HG02610 (cell line): Measurements from ENCODE around the gene BANP.
"Not testable (repeated sequence)": the region's sequence is repeated elsewhere in the genome, so short reads cannot be mapped to it uniquely, and the experiment has no call there.

Experiments
- ATAC-seq: cut with Tn5 transposase; IDR thresholded peaks from one replicate; pipeline ENCODE4 v1.9.1; 2021; ENCODE audit warnings: mild to moderate bottlenecking, moderate library complexity; ENCODE audit not compliant: unreplicated experiment

Gene BANP

GRCh38 chr16:88013766-88014251, 62.6 kb downstream of the BANP start:
- no peak for ATAC-seq

GRCh38 chr16:88014252-88014781, 63.1 kb downstream of the BANP start:
- no peak for ATAC-seq

- no peak for ATAC-seq
Measured at GRCh38 chr16:88014954-88015805, 63.9 kb downstream of the BANP start.

GRCh38 chr16:88015806-88016140, 64.5 kb downstream of the BANP start:
- no peak for ATAC-seq

- ATAC-seq, result not testable (repeated sequence)
Measured at GRCh38 chr16:88016386-88016785, 65.2 kb downstream of the BANP start.

GRCh38 chr16:88016964-88017363, 65.7 kb downstream of the BANP start:
- ATAC-seq, result no peak

GRCh38 chr16:88017587-88018101, 66.4 kb downstream of the BANP start:
- no peak for ATAC-seq

- not testable (repeated sequence) for ATAC-seq
Measured at GRCh38 chr16:88018382-88018781, 67.1 kb downstream of the BANP start.

GRCh38 chr16:88019041-88019820, 68.0 kb downstream of the BANP start:
- not testable (repeated sequence) for ATAC-seq

- ATAC-seq, result no peak
Measured at GRCh38 chr16:88019821-88020515, 68.7 kb downstream of the BANP start.

- no peak for ATAC-seq
Measured at GRCh38 chr16:88020516-88020885, 69.3 kb downstream of the BANP start.

- ATAC-seq, result not testable (repeated sequence)
Measured at GRCh38 chr16:88021041-88021970, 70.1 kb downstream of the BANP start.

GRCh38 chr16:88022076-88023042, 71.1 kb downstream of the BANP start:
- no peak for ATAC-seq

GRCh38 chr16:88023366-88023765, 72.1 kb downstream of the BANP start:
- ATAC-seq, result no peak

GRCh38 chr16:88023786-88024185, 72.6 kb downstream of the BANP start:
- ATAC-seq, result no peak

GRCh38 chr16:88024491-88025085, 73.4 kb downstream of the BANP start:
- ATAC-seq, result not testable (repeated sequence)

- not testable (repeated sequence) for ATAC-seq
Measured at GRCh38 chr16:88025086-88025492, 73.9 kb downstream of the BANP start.
